Esophagus muscularis mucosa (tissue), 4 donors: ENCODE measurements around the gene PTEN.

ENCODE experiments used
- CTCF ChIP-seq, 3 experiments: fragments of 200-600 bp in 2 of 3; fragments of 450-650 bp in 1 of 3; sonication (generic) in 2 of 3; IDR thresholded peaks; one replicate each; pipeline ENCODE4 v1.5.1; 2017 to 2019; ENCODE audit warnings: antibody characterized with exemption in 3 of 3, mild to moderate bottlenecking in 2 of 3, moderate library complexity in 1 of 3
- EP300 ChIP-seq: sonication (generic); formaldehyde crosslinking; IDR thresholded peaks from one replicate; pipeline ENCODE4 v1.6.1; 2017; ENCODE audit warnings: antibody characterized with exemption
- POLR2AphosphoS5 ChIP-seq, 2 donors: sonication (generic); formaldehyde crosslinking; IDR thresholded peaks; one replicate each; pipeline ENCODE4 v1.6.1; 2017; ENCODE audit warnings: antibody characterized with exemption in 2 of 2

- no peak for TF ChIP-seq CTCF (IDR thresholded peaks at IDR 0.05)
- no peak for TF ChIP-seq POLR2AphosphoS5 (IDR thresholded peaks at IDR 0.05)
- no peak for TF ChIP-seq EP300
These were observed 103.0 kb downstream of the PTEN start for GRCh38 chr10:87966459-87966858.
